ENCODE measurements around the gene ANKRD10. TPM values are rescaled to one million over a fixed set of nuclear protein-coding genes. Genes with fewer than 3 reads are reported as not detected.

Gene ANKRD10
- total and polyA plus RNA-seq, 2 experiments from 2014 or later = 250 to 277 TPM

GRCh38 chr13:110949116-110949515 lies 34.2 kb upstream of the ANKRD10 start:
- Mint-ChIP-seq H3K9me3 (no peaks in the 10 kb centered on the region), H3K27me3 (ENCODE audit: insufficient read depth, low read depth, poor library complexity) (no peaks in the 10 kb centered on the region), H3K27ac (no peak overlapping the region), H3K36me3 (ENCODE audit: low read depth) (no peaks in the 10 kb centered on the region), H3K4me1 (peaks cover 1% of the 10 kb centered on the region; the same call in 2 of the 3 replicates), H3K4me3 (no peak overlapping the region)
- Histone ChIP-seq H3F3A (replicated peaks; ENCODE audit: low read depth) (no peaks in the 10 kb centered on the region), H3K27me3 (ENCODE audit: insufficient read depth) (no peaks in the 10 kb centered on the region), H3K4me1 (ENCODE audit: insufficient read depth) (no peaks in the 10 kb centered on the region), H4K20me1 (replicated peaks; ENCODE audit: insufficient read depth) (no peaks in the 10 kb centered on the region), H3K79me2 (replicated peaks; ENCODE audit: insufficient read depth) (no peaks in the 10 kb centered on the region), H3K36me3 (ENCODE audit: insufficient read depth) (no peaks in the 10 kb centered on the region), H3K27ac (ENCODE audit: low read depth) (no peak overlapping the region), H3K4me2 (no peak overlapping the region), H2AFZ (no peak overlapping the region), H3K9me2 (ENCODE audit: insufficient read depth) (peaks cover 5% of the 10 kb centered on the region; the same call in 1 of the 2 replicates), H3K4me3 (no peak overlapping the region)
- ATAC-seq = no peak
- TF ChIP-seq NANOG (IDR thresholded peaks at IDR 0.05; ENCODE audit: borderline replicate concordance) (no peak), ZNF331 (CRISPR knock-in tag; IDR thresholded peaks at IDR 0.05; ENCODE audit: low read depth) (no peak), ETS1 (IDR thresholded peaks at IDR 0.05) (no peak), ZNF114 (CRISPR knock-in tag; IDR thresholded peaks at IDR 0.05) (no peak), ZNF462 (CRISPR knock-in tag; IDR thresholded peaks at IDR 0.05) (no peak), STAT1 (IDR thresholded peaks at IDR 0.05; ENCODE audit: unreplicated experiment) (no peak), EZH2phosphoT487 (IDR thresholded peaks at IDR 0.05; ENCODE audit: unreplicated experiment) (no peak), CREB1 (CRISPR knock-in tag; IDR thresholded peaks at IDR 0.05; ENCODE audit: low read depth) (no peak), REST (IDR thresholded peaks at IDR 0.05; ENCODE audit: unreplicated experiment) (no peak), EZH2 (IDR thresholded peaks at IDR 0.05; ENCODE audit: low read depth, unreplicated experiment) (no peak), POLR2AphosphoS5 (IDR thresholded peaks at IDR 0.05; ENCODE audit: low read depth) (no peak), JUNB (IDR thresholded peaks at IDR 0.05; ENCODE audit: unreplicated experiment) (no peak), CTCF (conservative IDR thresholded peaks at IDR 0.05; ENCODE audit: low read depth in 2 of 2) (no peak)
- no peak for DNase-seq (ENCODE audit: low spot score)
